ENCODE results near the gene FAS. TPM values are rescaled to one million over a fixed set of nuclear protein-coding genes. Genes with fewer than 3 reads are reported as not detected.

FAS gene
- total and polyA plus RNA-seq, 9 of the 15 experiments (the other 6 are each of a cell fraction or from before 2014, with no cell fraction given), result 0.08 to 0.62 (median 0.37) TPM

- in situ Hi-C loops (cut with MboI) (no loop called here), intact Hi-C loops (cut with micrococcal nuclease) (no loop called here)
- H3K4me3 ChIP-seq, result no peak overlapping the region
- ATAC-seq (no peak), FAIRE-seq (no peak), DNase-seq (ENCODE audit: extremely low read depth in 1 of 4, low spot score in 3 of 4) (no peak)
- H3K9me3 ChIP-seq (replicated peaks; ENCODE audit: control insufficient read depth, insufficient read depth, low read depth, low read length), result no peaks in the 10 kb centered on the region
- no peak overlapping the region for H3K4me2 ChIP-seq (ENCODE audit: insufficient read depth, low read length)
- H4K20me1 ChIP-seq (replicated peaks; ENCODE audit: control insufficient read depth, insufficient read depth, low read length), result no peaks in the 10 kb centered on the region
- H3K36me3 ChIP-seq (ENCODE audit: control insufficient read depth, insufficient read depth, low read length), result no peaks in the 10 kb centered on the region
- H3K4me1 ChIP-seq (replicated peaks in 1 of 2; ENCODE audit: control insufficient read depth in 2 of 2, insufficient read depth in 2 of 2, low read length in 2 of 2), result no peaks in the 10 kb centered on the region
- no TSS peak for BruUV-seq (replicated peaks)
- H3K27me3 ChIP-seq (ENCODE audit: control insufficient read depth in 2 of 2, insufficient read depth in 2 of 2, low read length in 2 of 2), result no peaks in the 10 kb centered on the region
- no peaks in the 10 kb centered on the region for H3K9me1 ChIP-seq (ENCODE audit: control insufficient read depth, insufficient read depth, low read length)
- CTCF ChIA-PET (ENCODE audit: low intra/inter-chr PET ratio), result no interaction called here
- no peak overlapping the region for H3K9ac ChIP-seq (ENCODE audit: insufficient read depth in 1 of 2, low read depth in 2 of 2, low read length in 2 of 2)
- no peak overlapping the region for H2AFZ ChIP-seq (ENCODE audit: low read depth, low read length)
- POLR2A ChIA-PET, result no interaction called here
- 0% methylated on average over 2 of the region's 2 CpGs for WGBS (ENCODE audit: insufficient coverage, low coverage, missing lambda C conversion rate)
- H3K79me2 ChIP-seq (ENCODE audit: control insufficient read depth, insufficient read depth, low read length), result no peaks in the 10 kb centered on the region
- H3K27ac ChIP-seq (ENCODE audit: extremely low read depth, low read depth, low read length), result no peak overlapping the region
- TF ChIP-seq, protein P1, sequence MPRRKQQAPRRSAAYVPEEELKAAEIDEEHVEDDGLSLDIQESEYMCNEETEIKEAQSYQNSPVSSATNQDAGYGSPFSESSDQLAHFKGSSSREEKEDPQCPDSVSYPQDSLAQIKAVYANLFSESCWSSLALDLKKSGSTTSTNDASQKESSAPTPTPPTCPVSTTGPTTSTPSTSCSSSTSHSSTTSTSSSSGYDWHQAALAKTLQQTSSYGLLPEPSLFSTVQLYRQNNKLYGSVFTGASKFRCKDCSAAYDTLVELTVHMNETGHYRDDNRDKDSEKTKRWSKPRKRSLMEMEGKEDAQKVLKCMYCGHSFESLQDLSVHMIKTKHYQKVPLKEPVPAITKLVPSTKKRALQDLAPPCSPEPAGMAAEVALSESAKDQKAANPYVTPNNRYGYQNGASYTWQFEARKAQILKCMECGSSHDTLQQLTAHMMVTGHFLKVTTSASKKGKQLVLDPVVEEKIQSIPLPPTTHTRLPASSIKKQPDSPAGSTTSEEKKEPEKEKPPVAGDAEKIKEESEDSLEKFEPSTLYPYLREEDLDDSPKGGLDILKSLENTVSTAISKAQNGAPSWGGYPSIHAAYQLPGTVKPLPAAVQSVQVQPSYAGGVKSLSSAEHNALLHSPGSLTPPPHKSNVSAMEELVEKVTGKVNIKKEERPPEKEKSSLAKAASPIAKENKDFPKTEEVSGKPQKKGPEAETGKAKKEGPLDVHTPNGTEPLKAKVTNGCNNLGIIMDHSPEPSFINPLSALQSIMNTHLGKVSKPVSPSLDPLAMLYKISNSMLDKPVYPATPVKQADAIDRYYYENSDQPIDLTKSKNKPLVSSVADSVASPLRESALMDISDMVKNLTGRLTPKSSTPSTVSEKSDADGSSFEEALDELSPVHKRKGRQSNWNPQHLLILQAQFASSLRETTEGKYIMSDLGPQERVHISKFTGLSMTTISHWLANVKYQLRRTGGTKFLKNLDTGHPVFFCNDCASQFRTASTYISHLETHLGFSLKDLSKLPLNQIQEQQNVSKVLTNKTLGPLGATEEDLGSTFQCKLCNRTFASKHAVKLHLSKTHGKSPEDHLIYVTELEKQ (CRISPR knock-in tag; IDR thresholded peaks at IDR 0.05), result no peak
- TF ChIP-seq TOE1 (IDR thresholded peaks at IDR 0.05; ENCODE audit: borderline replicate concordance) (no peak), TOE1 (CRISPR knock-in tag; IDR thresholded peaks at IDR 0.05; ENCODE audit: borderline replicate concordance, low read depth) (no peak), ZKSCAN3 (CRISPR knock-in tag; IDR thresholded peaks at IDR 0.05) (no peak), RAD51 (IDR thresholded peaks at IDR 0.05; ENCODE audit: borderline replicate concordance, low read depth) (no peak), PRMT5 (CRISPR knock-in tag; IDR thresholded peaks at IDR 0.05) (no peak), FOXK2 (conservative IDR thresholded peaks at IDR 0.05 in 1 of 2, IDR thresholded peaks at IDR 0.05 in 1 of 2; ENCODE audit: low read depth in 2 of 2) (no peak), ELK3 (CRISPR knock-in tag; IDR thresholded peaks at IDR 0.05) (no peak), NCOA1 (IDR thresholded peaks at IDR 0.05; ENCODE audit: low read depth) (no peak), E2F3 (CRISPR knock-in tag; IDR thresholded peaks at IDR 0.05) (no peak), DMBX1 (CRISPR knock-in tag; IDR thresholded peaks at IDR 0.05; ENCODE audit: borderline replicate concordance) (no peak), CHD4 (IDR thresholded peaks at IDR 0.05; ENCODE audit: insufficient read depth, insufficient replicate concordance, low read depth, low read length, poor library complexity, severe bottlenecking) (no peak), ZNF445 (CRISPR knock-in tag; IDR thresholded peaks at IDR 0.05; ENCODE audit: low read depth) (no peak), ZNF830 (CRISPR knock-in tag; IDR thresholded peaks at IDR 0.05) (no peak), ZC3H11A (IDR thresholded peaks at IDR 0.05; ENCODE audit: low read depth, low read length) (no peak), MAZ (CRISPR knock-in tag; conservative IDR thresholded peaks at IDR 0.05 in 1 of 2, IDR thresholded peaks at IDR 0.05 in 1 of 2) (no peak)
- TF ChIP-seq, protein P2, sequence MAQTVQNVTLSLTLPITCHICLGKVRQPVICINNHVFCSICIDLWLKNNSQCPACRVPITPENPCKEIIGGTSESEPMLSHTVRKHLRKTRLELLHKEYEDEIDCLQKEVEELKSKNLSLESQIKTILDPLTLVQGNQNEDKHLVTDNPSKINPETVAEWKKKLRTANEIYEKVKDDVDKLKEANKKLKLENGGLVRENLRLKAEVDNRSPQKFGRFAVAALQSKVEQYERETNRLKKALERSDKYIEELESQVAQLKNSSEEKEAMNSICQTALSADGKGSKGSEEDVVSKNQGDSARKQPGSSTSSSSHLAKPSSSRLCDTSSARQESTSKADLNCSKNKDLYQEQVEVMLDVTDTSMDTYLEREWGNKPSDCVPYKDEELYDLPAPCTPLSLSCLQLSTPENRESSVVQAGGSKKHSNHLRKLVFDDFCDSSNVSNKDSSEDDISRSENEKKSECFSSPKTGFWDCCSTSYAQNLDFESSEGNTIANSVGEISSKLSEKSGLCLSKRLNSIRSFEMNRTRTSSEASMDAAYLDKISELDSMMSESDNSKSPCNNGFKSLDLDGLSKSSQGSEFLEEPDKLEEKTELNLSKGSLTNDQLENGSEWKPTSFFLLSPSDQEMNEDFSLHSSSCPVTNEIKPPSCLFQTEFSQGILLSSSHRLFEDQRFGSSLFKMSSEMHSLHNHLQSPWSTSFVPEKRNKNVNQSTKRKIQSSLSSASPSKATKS (CRISPR knock-in tag; IDR thresholded peaks at IDR 0.05), result no peak
These were observed 27.3 kb upstream of the FAS start for GRCh38 chr10:88963318-88963717.

Data from K562 (cell line).